Measurements from ENCODE around the gene ZNF85.
"Not testable (repeated sequence)": the region's sequence is repeated elsewhere in the genome, so short reads cannot be mapped to it uniquely, and the experiment has no call there.

DNA sequence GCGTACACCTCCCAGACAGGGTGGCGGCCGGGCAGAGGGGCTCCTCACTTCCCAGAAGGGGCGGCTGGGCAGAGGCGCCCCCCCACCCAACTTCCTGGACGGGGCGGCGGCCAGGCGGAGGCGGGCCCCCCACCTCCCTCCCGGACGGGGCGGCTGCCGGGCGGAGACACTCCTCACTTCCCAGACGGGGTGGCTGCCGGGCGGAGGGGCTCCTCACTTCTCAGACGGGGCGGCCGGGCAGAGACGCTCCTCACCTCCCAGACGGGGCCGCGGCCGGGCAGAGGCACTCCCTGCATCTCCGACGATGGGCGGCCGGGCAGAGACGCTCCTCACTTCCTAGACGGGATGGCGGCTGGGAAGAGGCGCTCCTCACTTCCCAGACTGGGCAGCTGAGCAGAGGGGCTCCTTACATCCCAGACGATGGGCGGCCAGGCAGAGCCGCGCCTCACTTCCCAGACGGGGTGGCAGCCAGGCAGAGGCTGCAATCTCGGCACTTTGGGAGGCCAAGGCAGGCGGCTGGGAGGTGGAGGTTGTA is 29.6 kb downstream of the ZNF85 start:
- TF ChIP-seq HNRNPLL (IDR thresholded peaks at IDR 0.05; ENCODE audit: low read depth, low read length, poor library complexity, severe bottlenecking); HOXA5 (CRISPR knock-in tag; IDR thresholded peaks at IDR 0.05); GABPA (IDR thresholded peaks at IDR 0.05; ENCODE audit: low read depth, low read length); GABPA (CRISPR knock-in tag; IDR thresholded peaks at IDR 0.05; ENCODE audit: low read depth); ZNF543 (CRISPR knock-in tag; IDR thresholded peaks at IDR 0.05); ASH2L (IDR thresholded peaks at IDR 0.05; ENCODE audit: insufficient read length, low read depth, low read length): not testable (repeated sequence)
- TF ChIP-seq, protein P1, sequence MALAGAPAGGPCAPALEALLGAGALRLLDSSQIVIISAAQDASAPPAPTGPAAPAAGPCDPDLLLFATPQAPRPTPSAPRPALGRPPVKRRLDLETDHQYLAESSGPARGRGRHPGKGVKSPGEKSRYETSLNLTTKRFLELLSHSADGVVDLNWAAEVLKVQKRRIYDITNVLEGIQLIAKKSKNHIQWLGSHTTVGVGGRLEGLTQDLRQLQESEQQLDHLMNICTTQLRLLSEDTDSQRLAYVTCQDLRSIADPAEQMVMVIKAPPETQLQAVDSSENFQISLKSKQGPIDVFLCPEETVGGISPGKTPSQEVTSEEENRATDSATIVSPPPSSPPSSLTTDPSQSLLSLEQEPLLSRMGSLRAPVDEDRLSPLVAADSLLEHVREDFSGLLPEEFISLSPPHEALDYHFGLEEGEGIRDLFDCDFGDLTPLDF (CRISPR knock-in tag; IDR thresholded peaks at IDR 0.05): not testable (repeated sequence)
- TF ChIP-seq, protein P2, sequence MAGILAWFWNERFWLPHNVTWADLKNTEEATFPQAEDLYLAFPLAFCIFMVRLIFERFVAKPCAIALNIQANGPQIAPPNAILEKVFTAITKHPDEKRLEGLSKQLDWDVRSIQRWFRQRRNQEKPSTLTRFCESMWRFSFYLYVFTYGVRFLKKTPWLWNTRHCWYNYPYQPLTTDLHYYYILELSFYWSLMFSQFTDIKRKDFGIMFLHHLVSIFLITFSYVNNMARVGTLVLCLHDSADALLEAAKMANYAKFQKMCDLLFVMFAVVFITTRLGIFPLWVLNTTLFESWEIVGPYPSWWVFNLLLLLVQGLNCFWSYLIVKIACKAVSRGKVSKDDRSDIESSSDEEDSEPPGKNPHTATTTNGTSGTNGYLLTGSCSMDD (CRISPR knock-in tag; IDR thresholded peaks at IDR 0.05): not testable (repeated sequence)
